HG03460 (cell line): ENCODE data around the gene HNF4A.

ENCODE experiments used
- ATAC-seq: cut with Tn5 transposase; IDR thresholded peaks from one replicate; pipeline ENCODE4 v1.9.1; 2021; ENCODE audit not compliant: unreplicated experiment

HNF4A gene

GRCh38 chr20:44405257-44405656 is 49.8 kb downstream of the HNF4A start:
- ATAC-seq: no peak

- no peak for ATAC-seq
Measured at GRCh38 chr20:44405785-44406571, 50.5 kb downstream of the HNF4A start.

GRCh38 chr20:44406572-44407137 is 51.2 kb downstream of the HNF4A start:
- ATAC-seq: no peak

- ATAC-seq: no peak
Measured at GRCh38 chr20:44407402-44408184, 52.1 kb downstream of the HNF4A start.

- no peak for ATAC-seq
Measured at GRCh38 chr20:44409132-44409600, 53.7 kb downstream of the HNF4A start.

GRCh38 chr20:44410583-44411019 is 55.1 kb downstream of the HNF4A start:
- no peak for ATAC-seq

- no peak for ATAC-seq
Measured at GRCh38 chr20:44411020-44411756, 55.7 kb downstream of the HNF4A start.

- no peak for ATAC-seq
Measured at GRCh38 chr20:44411757-44412401, 56.4 kb downstream of the HNF4A start.

GRCh38 chr20:44412402-44413144 is 57.1 kb downstream of the HNF4A start:
- no peak for ATAC-seq

- ATAC-seq: no peak
Measured at GRCh38 chr20:44413575-44414345, 58.3 kb downstream of the HNF4A start.

- ATAC-seq: no peak
Measured at GRCh38 chr20:44414346-44414714, 58.8 kb downstream of the HNF4A start.

GRCh38 chr20:44414808-44415207 is 59.3 kb downstream of the HNF4A start:
- ATAC-seq: no peak

- ATAC-seq: no peak
Measured at GRCh38 chr20:44415833-44416715, 60.6 kb downstream of the HNF4A start.

GRCh38 chr20:44418069-44418905 is 62.8 kb downstream of the HNF4A start:
- ATAC-seq: no peak

GRCh38 chr20:44419131-44419844 is 63.8 kb downstream of the HNF4A start:
- ATAC-seq: no peak

- no peak for ATAC-seq
Measured at GRCh38 chr20:44420497-44420896, 65.0 kb downstream of the HNF4A start.

- ATAC-seq: no peak
Measured at GRCh38 chr20:44422083-44422482, 66.6 kb downstream of the HNF4A start.
